SK-N-MC (cell line): ENCODE data around the gene CHAT.

ENCODE experiments used
- EZH2 ChIP-seq: fragments of 200-600 bp; sonication (generic); IDR thresholded peaks from one replicate; pipeline ENCODE4 v1.6.1; 2017; ENCODE audit warnings: antibody characterized with exemption
- POLR2AphosphoS5 ChIP-seq: IDR thresholded peaks from 2 replicates; pipeline ENCODE4 v1.6.1; 2012; ENCODE audit warnings: mild to moderate bottlenecking, low read depth, low read length, borderline replicate concordance

GRCh38 chr10:49600781-49601400, 12.9 kb upstream of the CHAT start:
- TF ChIP-seq POLR2AphosphoS5 (no peak), EZH2 (no peak)
